K562 (cell line): ENCODE measurements around the gene MEGF11. TPM values are rescaled to one million over a fixed set of nuclear protein-coding genes. Genes with fewer than 3 reads are reported as not detected.
A peak's percentile ranks its signal among the peaks of the same experiment; 100 is the strongest.

Experiments
- ASH1L ChIP-seq: fragments of 450-650 bp; IDR thresholded peaks from 2 replicates; pipeline ENCODE4 v1.6.1; 2018; ENCODE audit warnings: borderline replicate concordance, mild to moderate bottlenecking, low read depth; ENCODE audit not compliant: partially characterized antibody
- BACH1 ChIP-seq: fragments of 200-800 bp; sonication (Bioruptor generic); IDR thresholded peaks from 2 replicates; pipeline ENCODE4 v1.6.1; 2016; ENCODE audit warnings: missing genetic modification characterization, missing compliant biosample characterization
- BRD4 ChIP-seq: fragments of 200-600 bp; sonication (generic); IDR thresholded peaks from 2 replicates; pipeline ENCODE4 v1.6.1; 2017; ENCODE audit warnings: inconsistent platforms
- ETV1 ChIP-seq: fragments of 450-650 bp; conservative IDR thresholded peaks from 2 replicates; pipeline ENCODE4 v1.6.1; 2016; ENCODE audit warnings: missing genetic modification characterization, control low read depth, low read depth, missing compliant biosample characterization
- GABPA ChIP-seq: fragments of 200-800 bp; sonication (Bioruptor generic); conservative IDR thresholded peaks from 2 replicates; pipeline ENCODE4 v1.6.1; 2016; ENCODE audit warnings: low read depth, missing genetic modification characterization, missing compliant biosample characterization
- GTF2A2 ChIP-seq: IDR thresholded peaks from 2 replicates; pipeline ENCODE4 v1.6.1; 2016; ENCODE audit warnings: mild to moderate bottlenecking, missing genetic modification characterization, missing compliant biosample characterization
- MTA1 ChIP-seq: fragments of 450-650 bp; IDR thresholded peaks from 2 replicates; pipeline ENCODE4 v1.6.1; 2017; ENCODE audit warnings: borderline replicate concordance
- MYC ChIP-seq, 2 experiments: fragments of 250-450 bp in 1 of 2; sonication (Bioruptor Pico) in 1 of 2; IDR thresholded peaks; 2 replicates each; pipeline versions ENCODE4 v1.5.1 to v1.6.1; 2012 to 2021; ENCODE audit warnings: low read depth in 2 of 2, borderline replicate concordance in 1 of 2, improper control_type of control experiment in 1 of 2, low read length in 1 of 2, mild to moderate bottlenecking in 1 of 2, moderate library complexity in 1 of 2
- NONO ChIP-seq, 2 experiments: fragments of 200-400 bp in 1 of 2; fragments of 450-650 bp in 1 of 2; formaldehyde crosslinking in 1 of 2; IDR thresholded peaks; 2 replicates each; pipeline ENCODE4 v1.6.1; 2017; ENCODE audit warnings: low read depth in 2 of 2, mild to moderate bottlenecking in 2 of 2, moderate library complexity in 2 of 2, low read length in 1 of 2
- PHB2 ChIP-seq: fragments of 450-650 bp; IDR thresholded peaks from 2 replicates; pipeline ENCODE4 v1.6.1; 2017; ENCODE audit warnings: low read depth
- PHF21A ChIP-seq: fragments of 450-650 bp; IDR thresholded peaks from 2 replicates; pipeline ENCODE4 v1.6.1; 2017; ENCODE audit warnings: low read depth, borderline replicate concordance
- RBM17 ChIP-seq: fragments of 200-400 bp; formaldehyde crosslinking; IDR thresholded peaks from 2 replicates; pipeline ENCODE4 v1.6.1; 2017; ENCODE audit warnings: low read depth, mild to moderate bottlenecking, low read length, borderline replicate concordance
- SAFB2 ChIP-seq: fragments of 200-400 bp; formaldehyde crosslinking; IDR thresholded peaks from 2 replicates; pipeline ENCODE4 v1.6.1; 2018; ENCODE audit warnings: borderline replicate concordance, low read length, low read depth, moderate library complexity; ENCODE audit not compliant: severe bottlenecking
- SMARCE1 ChIP-seq: fragments of 450-650 bp; IDR thresholded peaks from 2 replicates; pipeline ENCODE4 v1.7.1; 2016; ENCODE audit warnings: mild to moderate bottlenecking
- THRAP3 ChIP-seq: fragments of 450-650 bp; IDR thresholded peaks from 2 replicates; pipeline ENCODE4 v1.6.1; 2016; ENCODE audit warnings: mild to moderate bottlenecking, inconsistent platforms, borderline replicate concordance
- TOE1 ChIP-seq, 2 experiments: fragments of 450-650 bp in 1 of 2; sonication (generic) in 1 of 2; formaldehyde crosslinking in 1 of 2; IDR thresholded peaks; 2 replicates each; pipeline versions ENCODE4 v1.7.1 to v1.8.0; 2016 to 2022; ENCODE audit warnings: borderline replicate concordance in 2 of 2, mild to moderate bottlenecking in 2 of 2, antibody characterized with exemption in 1 of 2, inconsistent platforms in 1 of 2, low read depth in 1 of 2, missing genetic modification reagents in 1 of 2, moderate library complexity in 1 of 2
- ZBTB1 ChIP-seq: sonication (generic); formaldehyde crosslinking; IDR thresholded peaks from 2 replicates; pipeline ENCODE4 v1.8.1; 2023; ENCODE audit warnings: missing genetic modification reagents, low read depth, mild to moderate bottlenecking, borderline replicate concordance
- ZNF146 ChIP-seq: IDR thresholded peaks from one replicate; pipeline ENCODE4 v1.6.1; 2018; ENCODE audit warnings: missing compliant biosample characterization; ENCODE audit not compliant: unreplicated experiment
- ZNF239 ChIP-seq: fragments of 250-450 bp; sonication (Bioruptor Pico); IDR thresholded peaks from 2 replicates; pipeline ENCODE4 v1.4.0; 2020; ENCODE audit warnings: mild to moderate bottlenecking
- ZNF644 ChIP-seq: fragments of 200-800 bp; sonication (Bioruptor generic); IDR thresholded peaks from 2 replicates; pipeline ENCODE4 v1.6.1; 2016; ENCODE audit warnings: low read depth, missing genetic modification characterization, missing compliant biosample characterization
- ZNF696 ChIP-seq: fragments of 250-450 bp; sonication (Bioruptor Pico); conservative IDR thresholded peaks from 2 replicates; pipeline ENCODE4 v1.4.0; 2020; ENCODE audit warnings: mild to moderate bottlenecking, moderate library complexity
- polyA plus RNA-seq, 8 experiments: library from polyadenylated mRNA; depleted of rRNA in 4 of 8; stranded (reverse) in 5 of 8; unstranded in 3 of 8; fragments of >200 nt; fragmentation: Nextera tagmentation in 2 of 8; fragmentation: Illumina TruSeq in 1 of 8; extraction: Ambion mirVana in 2 of 8; extraction: Trizol in 1 of 8; gene quantifications; 2 replicates each; pipeline versions ENCODE4 v1.2.1 to v1.2.3, GENCODE V29; 2011 to 2014; ENCODE audit warnings: inconsistent platforms in 1 of 8, missing spikeins in 1 of 8
- total RNA-seq, 7 experiments: library from RNA; depleted of rRNA in 6 of 7; stranded (reverse); fragments of >200 nt in 6 of 7; fragmentation: Illumina TruSeq in 2 of 7; extraction: Trizol in 2 of 7; gene quantifications; 2 replicates each; pipeline versions ENCODE4 v1.2.1 to v1.2.3, GENCODE V29; 2011 to 2021; ENCODE audit warnings: low replicate concordance in 1 of 7
- TF ChIP-seq, protein P1 (sequence below): IDR thresholded peaks from 3 replicates; pipeline ENCODE4 v1.6.1; 2011; ENCODE audit warnings: borderline replicate concordance, mild to moderate bottlenecking; ENCODE audit not compliant: insufficient read length, insufficient read depth
- TF ChIP-seq, protein P2 (sequence below): fragments of 250-450 bp; sonication (Bioruptor Pico); IDR thresholded peaks from 2 replicates; pipeline ENCODE4 v1.4.0; 2020; ENCODE audit warnings: mild to moderate bottlenecking, moderate library complexity
- TF ChIP-seq, protein P3 (sequence below): fragments of 250-450 bp; sonication (Bioruptor Pico); IDR thresholded peaks from 2 replicates; pipeline ENCODE4 v1.8.0; 2021; ENCODE audit warnings: moderate library complexity, mild to moderate bottlenecking, inconsistent platforms

Gene MEGF11
- total and polyA plus RNA-seq, 9 of the 15 experiments (the other 6 are each of a cell fraction or from before 2014, with no cell fraction given) = 0.06 to 0.23 (median 0.20) TPM; not detected in 6

DNA sequence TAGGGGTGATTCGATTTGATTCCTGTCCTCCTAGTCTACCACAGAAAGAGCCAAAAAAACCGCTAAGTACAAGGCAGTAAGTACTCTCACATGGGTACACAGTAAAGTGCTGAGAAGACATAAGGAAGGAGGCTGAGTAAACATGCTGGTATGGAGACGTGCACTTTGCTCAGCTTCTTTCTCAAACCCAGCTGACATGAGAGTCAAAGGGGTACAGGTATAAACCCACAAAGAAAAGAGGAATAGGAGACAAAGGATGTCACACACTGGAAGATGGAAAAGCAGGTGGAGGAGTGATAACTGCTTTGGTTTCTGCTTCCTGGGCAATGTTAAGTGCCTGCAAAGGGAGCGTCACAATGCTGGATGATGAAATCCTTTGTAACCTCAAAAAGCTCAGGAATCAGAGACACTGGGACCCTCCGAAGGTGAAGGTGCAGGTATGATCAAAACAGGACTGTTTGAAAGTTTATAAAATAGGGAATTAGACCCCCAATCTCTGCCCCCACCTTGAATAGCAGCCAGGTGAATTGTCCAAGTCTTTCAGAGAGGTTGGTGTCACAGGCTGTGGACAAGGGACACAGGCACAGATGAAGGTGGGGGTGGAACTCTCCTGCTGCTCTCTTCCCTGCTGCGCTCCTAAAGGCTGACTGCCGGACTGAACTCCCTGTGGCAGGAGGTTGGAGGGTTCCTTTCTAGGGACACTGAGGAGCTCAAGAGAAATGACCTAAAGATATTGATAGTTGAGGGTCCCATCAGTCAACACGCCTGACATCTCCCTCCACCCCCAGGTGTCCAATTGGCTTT is 282.4 kb downstream of the MEGF11 start (continued):
- peak; percentile 62; the same call in 1 of the 2 replicates for TF ChIP-seq ZNF644 (tag)
- TF ChIP-seq BRD4 = peak; percentile 88; the same call in 1 of the 2 replicates
- TF ChIP-seq ZBTB1 (CRISPR knock-in tag) = 0 out of 2 replicates have a peak, but pooled peaks have one; percentile 21
- no peak for TF ChIP-seq ZNF146 (CRISPR knock-in tag)
- no peak for TF ChIP-seq RBM17
- TF ChIP-seq THRAP3 = no peak
- TF ChIP-seq GABPA = 0 out of 2 replicates have a peak, but pooled peaks have one; percentile 26
- no peak for TF ChIP-seq ZNF696 (CRISPR knock-in tag)
- no peak for TF ChIP-seq GTF2A2 (tag)
- TF ChIP-seq, protein P1, sequence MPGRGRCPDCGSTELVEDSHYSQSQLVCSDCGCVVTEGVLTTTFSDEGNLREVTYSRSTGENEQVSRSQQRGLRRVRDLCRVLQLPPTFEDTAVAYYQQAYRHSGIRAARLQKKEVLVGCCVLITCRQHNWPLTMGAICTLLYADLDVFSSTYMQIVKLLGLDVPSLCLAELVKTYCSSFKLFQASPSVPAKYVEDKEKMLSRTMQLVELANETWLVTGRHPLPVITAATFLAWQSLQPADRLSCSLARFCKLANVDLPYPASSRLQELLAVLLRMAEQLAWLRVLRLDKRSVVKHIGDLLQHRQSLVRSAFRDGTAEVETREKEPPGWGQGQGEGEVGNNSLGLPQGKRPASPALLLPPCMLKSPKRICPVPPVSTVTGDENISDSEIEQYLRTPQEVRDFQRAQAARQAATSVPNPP = no peak
- peak; percentile 70 for TF ChIP-seq ETV1
- TF ChIP-seq MTA1 = peak; percentile 51; the same call in 1 of the 2 replicates
- no peak for TF ChIP-seq NONO (IDR thresholded peaks at IDR 0.05; ENCODE audit: low read depth in 2 of 2, low read length in 1 of 2)
- TF ChIP-seq SAFB2 = no peak
- peak; percentile 86 for TF ChIP-seq MYC (IDR thresholded peaks at IDR 0.05; ENCODE audit: low read depth, low read length)
- no peak for TF ChIP-seq MYC (CRISPR knock-in tag; IDR thresholded peaks at IDR 0.05; ENCODE audit: borderline replicate concordance, low read depth)
- TF ChIP-seq ZNF239 (CRISPR knock-in tag) = 0 out of 2 replicates have a peak, but pooled peaks have one; percentile 8
- TF ChIP-seq TOE1 (IDR thresholded peaks at IDR 0.05; ENCODE audit: borderline replicate concordance) = no peak
- no peak for TF ChIP-seq TOE1 (CRISPR knock-in tag; IDR thresholded peaks at IDR 0.05; ENCODE audit: borderline replicate concordance, low read depth)
- no peak for TF ChIP-seq PHB2
- TF ChIP-seq PHF21A = no peak
- peak; percentile 63 for TF ChIP-seq BACH1 (tag)
- TF ChIP-seq, protein P2, sequence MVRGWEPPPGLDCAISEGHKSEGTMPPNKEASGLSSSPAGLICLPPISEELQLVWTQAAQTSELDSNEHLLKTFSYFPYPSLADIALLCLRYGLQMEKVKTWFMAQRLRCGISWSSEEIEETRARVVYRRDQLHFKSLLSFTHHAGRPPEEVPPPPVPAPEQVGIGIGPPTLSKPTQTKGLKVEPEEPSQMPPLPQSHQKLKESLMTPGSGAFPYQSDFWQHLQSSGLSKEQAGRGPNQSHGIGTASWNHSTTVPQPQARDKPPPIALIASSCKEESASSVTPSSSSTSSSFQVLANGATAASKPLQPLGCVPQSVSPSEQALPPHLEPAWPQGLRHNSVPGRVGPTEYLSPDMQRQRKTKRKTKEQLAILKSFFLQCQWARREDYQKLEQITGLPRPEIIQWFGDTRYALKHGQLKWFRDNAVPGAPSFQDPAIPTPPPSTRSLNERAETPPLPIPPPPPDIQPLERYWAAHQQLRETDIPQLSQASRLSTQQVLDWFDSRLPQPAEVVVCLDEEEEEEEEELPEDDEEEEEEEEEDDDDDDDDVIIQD = no peak
- peak; percentile 71; the same call in 1 of the 2 replicates for TF ChIP-seq SMARCE1
- no peak for TF ChIP-seq ASH1L
- TF ChIP-seq, protein P3, sequence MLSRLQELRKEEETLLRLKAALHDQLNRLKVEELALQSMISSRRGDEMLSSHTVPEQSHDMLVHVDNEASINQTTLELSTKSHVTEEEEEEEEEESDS (CRISPR knock-in tag) = no peak
